CD8-positive, alpha-beta memory T cell (primary cell): ENCODE data around the gene WDR27. TPM values are rescaled to one million over a fixed set of nuclear protein-coding genes. Genes with fewer than 3 reads are reported as not detected.

Experiments used
- CTCF ChIA-PET: fragments of 350-600 bp; sonication (Branson Sonifier 250); formaldehyde crosslinking; loops from one replicate; lab custom pipeline; 2021; ENCODE audit warnings: antibody characterized with exemption; lab: Charles Lee
- POLR2A ChIA-PET: fragments of 350-600 bp; sonication (Branson Sonifier 250); formaldehyde crosslinking; loops from one replicate; lab custom pipeline; 2021; ENCODE audit warnings: antibody characterized with exemption; lab: Charles Lee
- DNase-seq, 5 donors: peaks; one replicate each; pipeline versions ENCODE4 v3.0.0 to v3.0.0-alpha.2; 2020 to 2022; ENCODE audit warnings: mixed read lengths in 1 of 5
- H3K27ac ChIP-seq: one replicate; pipeline ENCODE4 v1.7.0; 2013; ENCODE audit warnings: low read depth, mild to moderate bottlenecking, low read length, moderate library complexity
- H3K27me3 ChIP-seq: 2 replicates; pipeline ENCODE4 v1.7.0; 2013; ENCODE audit warnings: low read length, mild to moderate bottlenecking; ENCODE audit not compliant: insufficient read depth, poor library complexity, severe bottlenecking
- H3K36me3 ChIP-seq: 2 replicates; pipeline ENCODE4 v1.7.0; 2013; ENCODE audit warnings: mild to moderate bottlenecking, low read length, moderate library complexity; ENCODE audit not compliant: insufficient read depth
- H3K4me1 ChIP-seq: 2 replicates; pipeline ENCODE4 v1.7.0; 2013; ENCODE audit warnings: mild to moderate bottlenecking, low read length, moderate library complexity; ENCODE audit not compliant: insufficient read depth
- H3K4me3 ChIP-seq: 2 replicates; pipeline ENCODE4 v1.7.0; 2013; ENCODE audit warnings: mild to moderate bottlenecking, low read length
- H3K9me3 ChIP-seq: 2 replicates; pipeline ENCODE4 v1.7.0; 2013; ENCODE audit warnings: mild to moderate bottlenecking, low read length
- H3K27ac Mint-ChIP-seq, 8 donors: one replicate each; pipeline ENCODE4 v1.8.0; 2020 to 2021; ENCODE audit warnings: mixed read lengths in 8 of 8, mild to moderate bottlenecking in 6 of 8, inconsistent platforms in 3 of 8, moderate library complexity in 3 of 8
- H3K27me3 Mint-ChIP-seq, 2 donors: one replicate each; pipeline ENCODE4 v1.8.0; 2020 to 2021; ENCODE audit warnings: mixed read lengths in 2 of 2, mild to moderate bottlenecking in 1 of 2, moderate library complexity in 1 of 2
- H3K36me3 Mint-ChIP-seq, 3 donors: one replicate each; pipeline ENCODE4 v1.8.0; 2020 to 2021; ENCODE audit warnings: mixed read lengths in 3 of 3, inconsistent platforms in 1 of 3, mild to moderate bottlenecking in 1 of 3
- H3K4me1 Mint-ChIP-seq, 3 donors: one replicate each; pipeline ENCODE4 v1.8.0; 2020 to 2021; ENCODE audit warnings: mixed read lengths in 3 of 3, inconsistent platforms in 1 of 3, mild to moderate bottlenecking in 1 of 3
- H3K4me3 Mint-ChIP-seq, 7 donors: one replicate each; pipeline ENCODE4 v1.8.0; 2020 to 2021; ENCODE audit warnings: mixed read lengths in 7 of 7, mild to moderate bottlenecking in 6 of 7, moderate library complexity in 4 of 7, inconsistent platforms in 2 of 7
- H3K9me3 Mint-ChIP-seq, 5 donors: one replicate each; pipeline ENCODE4 v1.8.0; 2020 to 2022; ENCODE audit warnings: mixed read lengths in 5 of 5, mild to moderate bottlenecking in 3 of 5, moderate library complexity in 2 of 5, inconsistent platforms in 1 of 5
- polyA plus RNA-seq: library from polyadenylated mRNA; unstranded; fragments of 300-500 nt; fragmentation: Illumina TruSeq; gene quantifications from one replicate; pipeline ENCODE4 v1.2.3, GENCODE V29; 2021
- total RNA-seq, 2 experiments: library from RNA; stranded (reverse); gene quantifications; one replicate each; pipeline ENCODE4 v1.2.3, GENCODE V29; 2021

The WDR27 gene
- total and polyA plus RNA-seq, 3 experiments from 2014 or later, result 7.4 to 29.4 (median 24.5) TPM

DNA sequence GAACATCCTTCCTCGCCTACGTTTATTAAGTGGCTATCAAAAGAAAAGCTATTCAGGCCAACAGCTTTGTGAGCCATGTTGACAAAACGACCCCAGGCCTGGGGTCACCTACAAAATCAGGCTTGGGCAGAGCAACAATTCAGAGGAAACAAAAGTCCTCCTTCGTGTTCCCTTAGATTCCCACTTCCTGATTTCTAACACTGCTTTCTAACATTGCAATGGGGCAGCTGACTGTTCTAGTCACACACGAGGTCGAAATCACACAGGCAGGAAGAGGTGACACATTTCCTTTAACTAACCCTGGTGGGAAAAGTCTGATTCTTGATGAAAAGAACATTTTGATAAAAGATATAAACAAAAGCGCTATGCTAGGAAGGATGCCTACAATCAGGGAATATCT, 31.9 kb downstream of the WDR27 start:
- no peaks in the 10 kb centered on the region for H3K9me3 Mint-ChIP-seq
- H3K36me3 Mint-ChIP-seq, result peaks cover 5 to 65% (median 30%) of the 10 kb centered on the region in 3 donors
- Histone ChIP-seq H3K4me1 (no peaks in the 10 kb centered on the region), H3K4me3 (no peak overlapping the region), H3K27me3 (no peaks in the 10 kb centered on the region), H3K9me3 (no peaks in the 10 kb centered on the region), H3K27ac (no peak overlapping the region), H3K36me3 (peaks cover 7% of the 10 kb centered on the region)
- DNase-seq, result no peak
- H3K27ac Mint-ChIP-seq, result no peak overlapping the region
- peaks cover 0 to 12% (median 8%) of the 10 kb centered on the region in 3 donors for H3K4me1 Mint-ChIP-seq
- POLR2A ChIA-PET, result no interaction called here
- H3K27me3 Mint-ChIP-seq, result no peaks in the 10 kb centered on the region
- H3K4me3 Mint-ChIP-seq, result no peak overlapping the region
- CTCF ChIA-PET, result no interaction called here

DNA sequence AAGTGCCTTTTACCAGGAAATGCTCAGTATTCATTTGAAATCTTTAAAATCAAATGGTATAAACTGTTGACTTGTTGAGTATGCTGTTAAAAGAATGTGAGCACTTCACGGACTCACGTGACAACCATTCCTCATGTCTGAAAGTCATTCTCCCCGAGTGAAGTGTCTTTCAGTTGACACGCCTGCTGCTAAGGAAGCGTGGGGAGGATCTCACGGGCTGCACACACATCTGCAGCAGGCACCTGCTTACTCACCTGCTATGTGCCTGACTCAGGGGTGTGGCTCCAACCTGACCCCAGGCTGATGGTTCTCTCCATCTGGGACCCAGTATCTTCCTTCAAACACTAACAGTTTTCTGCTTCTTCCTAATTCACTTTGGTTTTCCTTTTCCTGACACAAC, 32.7 kb downstream of the WDR27 start:
- Mint-ChIP-seq H3K4me3 (no peak overlapping the region), H3K4me1 (peaks cover 0 to 12% (median 8%) of the 10 kb centered on the region in 3 donors), H3K27ac (peak overlapping the region in 1 of 8 donors; percentile 30), H3K36me3 (peaks cover 0 to 65% (median 29%) of the 10 kb centered on the region in 3 donors), H3K27me3 (no peaks in the 10 kb centered on the region), H3K9me3 (no peaks in the 10 kb centered on the region)
- H3K27ac ChIP-seq, result no peak overlapping the region
- H3K27me3 ChIP-seq, result no peaks in the 10 kb centered on the region
- POLR2A ChIA-PET, result no interaction called here
- H3K4me3 ChIP-seq, result no peak overlapping the region
- H3K4me1 ChIP-seq, result no peaks in the 10 kb centered on the region
- no peak for DNase-seq
- no peaks in the 10 kb centered on the region for H3K9me3 ChIP-seq
- H3K36me3 ChIP-seq, result peaks cover 9% of the 10 kb centered on the region
- CTCF ChIA-PET, result no interaction called here

DNA sequence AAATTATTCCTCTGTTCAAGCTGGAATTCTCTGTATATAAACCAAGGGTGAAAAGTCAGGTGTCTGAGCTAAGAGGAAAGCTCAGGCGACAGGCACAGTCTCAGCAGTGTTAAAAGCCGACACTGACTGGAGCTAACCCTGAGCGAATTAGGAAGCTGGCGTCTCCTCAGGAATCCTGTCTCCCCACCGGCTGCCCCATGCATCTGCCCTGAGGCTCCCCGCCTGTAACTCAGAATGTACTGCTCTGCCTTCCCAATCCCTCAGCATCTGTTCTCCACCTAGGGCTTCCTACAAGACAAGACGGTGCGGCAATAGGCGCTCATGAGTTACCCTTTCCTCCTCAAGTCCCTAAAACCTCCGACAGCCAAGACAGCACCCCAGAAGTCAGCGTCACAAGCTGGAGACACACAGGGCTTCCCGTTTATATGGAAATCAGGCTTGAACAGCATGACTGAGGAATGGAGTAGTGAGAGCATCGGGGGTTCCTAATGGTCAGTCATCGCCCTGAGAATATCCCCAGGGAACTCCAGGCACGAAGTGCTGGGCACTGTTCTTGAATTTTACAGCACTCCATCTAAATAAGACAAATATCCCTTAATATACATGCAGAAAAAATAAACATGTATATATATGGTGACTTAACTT, 33.5 kb downstream of the WDR27 start:
- POLR2A ChIA-PET, result no interaction called here
- no peaks in the 10 kb centered on the region for H3K4me1 ChIP-seq
- H3K27ac ChIP-seq, result no peak overlapping the region
- H3K4me3 ChIP-seq, result no peak overlapping the region
- no peaks in the 10 kb centered on the region for H3K27me3 Mint-ChIP-seq
- DNase-seq, result no peak
- CTCF ChIA-PET, result no interaction called here
- peaks cover 0 to 12% (median 8%) of the 10 kb centered on the region in 3 donors for H3K4me1 Mint-ChIP-seq
- H3K9me3 ChIP-seq, result no peaks in the 10 kb centered on the region
- peaks cover 13% of the 10 kb centered on the region for H3K36me3 ChIP-seq
- peak overlapping the region in 1 of 8 donors; percentile 43 for H3K27ac Mint-ChIP-seq
- peaks cover 0 to 72% (median 36%) of the 10 kb centered on the region in 3 donors for H3K36me3 Mint-ChIP-seq
- no peak overlapping the region for H3K4me3 Mint-ChIP-seq
- H3K9me3 Mint-ChIP-seq, result no peaks in the 10 kb centered on the region
- H3K27me3 ChIP-seq, result no peaks in the 10 kb centered on the region

- H3K4me1 Mint-ChIP-seq, result peaks cover 0 to 12% (median 8%) of the 10 kb centered on the region in 3 donors
- H3K36me3 Mint-ChIP-seq, result peaks cover 0 to 74% (median 39%) of the 10 kb centered on the region in 3 donors
- DNase-seq, result no peak
- ChIA-PET POLR2A (no interaction called here), CTCF (no interaction called here)
- Histone ChIP-seq H3K9me3 (no peaks in the 10 kb centered on the region), H3K36me3 (peaks cover 13% of the 10 kb centered on the region), H3K27ac (no peak overlapping the region), H3K4me3 (no peak overlapping the region), H3K4me1 (no peaks in the 10 kb centered on the region), H3K27me3 (no peaks in the 10 kb centered on the region)
- no peak overlapping the region for H3K4me3 Mint-ChIP-seq
- H3K27ac Mint-ChIP-seq, result no peak overlapping the region
- no peaks in the 10 kb centered on the region for H3K9me3 Mint-ChIP-seq
- no peaks in the 10 kb centered on the region for H3K27me3 Mint-ChIP-seq
These were observed 34.1 kb downstream of the WDR27 start for GRCh38 chr6:169667716-169668115.

- Histone ChIP-seq H3K36me3 (peaks cover 16% of the 10 kb centered on the region), H3K4me3 (no peak overlapping the region), H3K9me3 (no peaks in the 10 kb centered on the region), H3K4me1 (no peaks in the 10 kb centered on the region), H3K27ac (no peak overlapping the region), H3K27me3 (no peaks in the 10 kb centered on the region)
- peaks cover 0 to 73% (median 38%) of the 10 kb centered on the region in 3 donors for H3K36me3 Mint-ChIP-seq
- CTCF ChIA-PET, result no interaction called here
- no peak for DNase-seq
- H3K4me1 Mint-ChIP-seq, result peaks cover 0 to 12% (median 8%) of the 10 kb centered on the region in 3 donors
- H3K4me3 Mint-ChIP-seq, result no peak overlapping the region
- POLR2A ChIA-PET, result no interaction called here
- H3K27me3 Mint-ChIP-seq, result no peaks in the 10 kb centered on the region
- H3K9me3 Mint-ChIP-seq, result no peaks in the 10 kb centered on the region
- no peak overlapping the region for H3K27ac Mint-ChIP-seq
These were observed 35.4 kb downstream of the WDR27 start for GRCh38 chr6:169666441-169666840.

DNA sequence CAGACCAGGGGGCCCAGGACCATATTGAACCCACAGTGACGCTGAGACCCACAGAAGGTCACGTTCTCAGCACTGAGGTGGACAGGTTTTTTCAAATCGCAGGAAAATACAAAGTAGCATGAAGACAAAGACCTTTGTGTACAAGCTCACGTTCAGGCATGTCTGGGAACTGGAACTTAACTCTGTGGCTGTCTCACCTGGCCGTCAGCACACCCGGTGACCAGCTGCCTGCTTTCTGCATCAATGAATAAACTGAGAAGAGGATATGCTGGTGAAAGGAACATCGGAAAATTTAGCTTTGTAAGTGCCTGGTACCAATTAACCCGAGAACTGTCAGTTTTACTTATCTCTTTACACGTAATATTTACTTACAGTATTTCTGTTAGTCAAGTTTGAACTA, 36.5 kb downstream of the WDR27 start:
- Mint-ChIP-seq H3K27ac (no peak overlapping the region), H3K4me1 (peaks cover 0 to 9% (median 8%) of the 10 kb centered on the region in 3 donors), H3K4me3 (no peak overlapping the region), H3K27me3 (no peaks in the 10 kb centered on the region), H3K9me3 (no peaks in the 10 kb centered on the region), H3K36me3 (peaks cover 0 to 69% (median 35%) of the 10 kb centered on the region in 3 donors)
- Histone ChIP-seq H3K27me3 (no peaks in the 10 kb centered on the region), H3K4me3 (no peak overlapping the region), H3K36me3 (peaks cover 12% of the 10 kb centered on the region), H3K9me3 (no peaks in the 10 kb centered on the region), H3K27ac (no peak overlapping the region), H3K4me1 (no peaks in the 10 kb centered on the region)
- ChIA-PET POLR2A (no interaction called here), CTCF (interaction anchor here (0.7 kb wide), 1 partner anchor 9 kb away, joined by 3 read pairs; no protein-coding TSS in a partner anchor)
- no peak for DNase-seq

GRCh38 chr6:169664227-169664626, 37.6 kb downstream of the WDR27 start:
- H3K4me1 ChIP-seq, result no peaks in the 10 kb centered on the region
- Mint-ChIP-seq H3K27ac (no peak overlapping the region), H3K9me3 (no peaks in the 10 kb centered on the region), H3K4me1 (peaks cover 0 to under 1% (median 0%) of the 10 kb centered on the region in 3 donors), H3K4me3 (no peak overlapping the region), H3K36me3 (peaks cover 1 to 70% (median 33%) of the 10 kb centered on the region in 3 donors), H3K27me3 (no peaks in the 10 kb centered on the region)
- H3K27me3 ChIP-seq, result no peaks in the 10 kb centered on the region
- no peaks in the 10 kb centered on the region for H3K9me3 ChIP-seq
- ChIA-PET CTCF (no interaction called here), POLR2A (no interaction called here)
- DNase-seq, result no peak
- H3K4me3 ChIP-seq, result no peak overlapping the region
- no peak overlapping the region for H3K27ac ChIP-seq
- H3K36me3 ChIP-seq, result peaks cover 12% of the 10 kb centered on the region

DNA sequence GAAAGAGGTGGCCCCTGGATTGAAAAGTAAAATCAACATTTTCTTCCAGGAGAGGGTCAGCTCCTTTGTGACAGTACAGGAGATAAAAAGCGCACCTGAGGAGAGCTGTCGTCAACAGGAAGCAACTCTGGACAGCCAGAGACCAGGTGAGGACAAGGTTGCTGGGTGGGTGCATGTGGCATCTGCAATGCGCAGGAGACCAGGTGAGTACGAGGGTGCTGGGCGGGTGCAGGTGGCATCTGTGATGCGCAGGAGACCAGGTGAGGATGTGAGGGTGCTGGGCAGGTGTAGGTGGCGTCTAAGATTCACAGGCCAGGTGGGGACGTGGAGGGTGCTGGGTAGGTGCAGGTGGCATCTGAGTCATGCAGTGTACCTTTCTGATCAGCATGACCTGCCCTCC, 38.4 kb downstream of the WDR27 start:
- no peak for DNase-seq
- peaks cover 12% of the 10 kb centered on the region for H3K36me3 ChIP-seq
- POLR2A ChIA-PET, result no interaction called here
- Mint-ChIP-seq H3K27me3 (no peaks in the 10 kb centered on the region), H3K4me3 (no peak overlapping the region), H3K36me3 (peaks cover 4 to 68% (median 34%) of the 10 kb centered on the region in 3 donors), H3K9me3 (no peaks in the 10 kb centered on the region), H3K4me1 (no peaks in the 10 kb centered on the region), H3K27ac (peak overlapping the region in 1 of 8 donors; percentile 29)
- CTCF ChIA-PET, result no interaction called here
- no peak overlapping the region for H3K4me3 ChIP-seq
- no peaks in the 10 kb centered on the region for H3K4me1 ChIP-seq
- no peaks in the 10 kb centered on the region for H3K9me3 ChIP-seq
- no peak overlapping the region for H3K27ac ChIP-seq
- H3K27me3 ChIP-seq, result no peaks in the 10 kb centered on the region
